Panc1 (cell line): ENCODE measurements around the gene GPA33. TPM values are rescaled to one million over a fixed set of nuclear protein-coding genes. Genes with fewer than 3 reads are reported as not detected.

Source experiments
- ATAC-seq: fragments of 200-7000 bp; cut with Tn5 transposase; 2 replicates; pipeline ENCODE4 v1.9.1; 2020; ENCODE audit warnings: mild to moderate bottlenecking, moderate library complexity
- BruUV-seq: library from RNA; stranded (reverse); fragments of 400-500 nt; replicated peaks from 2 replicates; lab custom pipeline; 2021; lab: Mats Ljungman, UMichigan
- CTCF ChIA-PET: fragments of 300-600 bp; sonication (Branson Sonifier 250); formaldehyde crosslinking; loops from one replicate; lab custom pipeline; 2022; ENCODE audit warnings: antibody characterized with exemption; lab: Charles Lee
- POLR2A ChIA-PET: fragments of 300-600 bp; sonication (Branson Sonifier 250); formaldehyde crosslinking; loops from one replicate; lab custom pipeline; 2022; ENCODE audit warnings: antibody characterized with exemption; lab: Charles Lee
- DNase-seq: peaks from one replicate; pipeline ENCODE4 v3.0.0-alpha.2; 2010; ENCODE audit warnings: low read depth, low spot score
- H3K27ac ChIP-seq: 2 replicates; pipeline ENCODE4 v1.5.1; 2011; ENCODE audit warnings: mild to moderate bottlenecking, low read length, inconsistent platforms
- H3K27me3 ChIP-seq: fragments of 200-500 bp; sonication (Bioruptor generic); 2 replicates; pipeline ENCODE4 v1.6.0; 2014; ENCODE audit warnings: low read length, inconsistent platforms; ENCODE audit not compliant: control insufficient read depth, insufficient read depth
- H3K36me3 ChIP-seq: fragments of 200-500 bp; sonication (Bioruptor generic); 2 replicates; pipeline ENCODE4 v1.5.1; 2014; ENCODE audit warnings: inconsistent platforms, mild to moderate bottlenecking, low read length, moderate library complexity; ENCODE audit not compliant: control insufficient read depth, insufficient read depth
- H3K4me1 ChIP-seq: 2 replicates; pipeline ENCODE4 v1.5.1; 2011; ENCODE audit warnings: inconsistent platforms, mild to moderate bottlenecking, low read length, moderate library complexity; ENCODE audit not compliant: control insufficient read depth, insufficient read depth
- H3K4me3 ChIP-seq, 2 experiments: 2 replicates each; pipeline ENCODE4 v1.5.1; 2011 to 2012; ENCODE audit warnings: low read depth in 2 of 2, low read length in 2 of 2, mild to moderate bottlenecking in 2 of 2, inconsistent platforms in 1 of 2, moderate library complexity in 1 of 2
- H3K9me3 ChIP-seq: fragments of 200-500 bp; sonication (Bioruptor generic); 2 replicates; pipeline ENCODE4 v1.5.1; 2014; ENCODE audit warnings: low read depth, mild to moderate bottlenecking, inconsistent platforms, low read length, moderate library complexity; ENCODE audit not compliant: control insufficient read depth, insufficient read depth
- POLR2AphosphoS5 ChIP-seq: IDR thresholded peaks from 2 replicates; pipeline ENCODE4 v1.6.1; 2012; ENCODE audit warnings: mild to moderate bottlenecking, low read depth, low read length, moderate library complexity
- SIN3A ChIP-seq: IDR thresholded peaks from 2 replicates; pipeline ENCODE4 v1.6.1; 2012; ENCODE audit warnings: low read depth, mild to moderate bottlenecking, low read length, moderate library complexity, borderline replicate concordance; ENCODE audit not compliant: insufficient read depth
- TCF7L2 ChIP-seq: IDR thresholded peaks from 2 replicates; pipeline ENCODE4 v1.6.1; 2011; ENCODE audit warnings: mild to moderate bottlenecking, low read depth, low read length, inconsistent platforms
- in situ Hi-C: cut with HindIII; loops from 2 replicates; pipeline ENCODE4 v1.10.0; 2016; ENCODE audit warnings: low sequenced_read_pairs, low pct_unique_long_range_greater_than_20kb
- intact Hi-C: fragments of 100-400 bp; cut with micrococcal nuclease; formaldehyde crosslinking; loops from one replicate; pipeline ENCODE4 v1.10.0; 2022; ENCODE audit not compliant: unreplicated experiment
- total RNA-seq: library from RNA; stranded (reverse); gene quantifications from one replicate; pipeline ENCODE4 v1.2.1, GENCODE V29; 2021; ENCODE audit not compliant: unreplicated experiment
- TF ChIP-seq, protein P1 (sequence below): fragments of 450-650 bp; IDR thresholded peaks from 2 replicates; pipeline ENCODE4 v1.5.1; 2017; ENCODE audit warnings: mild to moderate bottlenecking
- TF ChIP-seq, protein P2 (sequence below), 2 experiments: IDR thresholded peaks; 2 replicates each; pipeline ENCODE4 v1.6.1; 2011 to 2012; ENCODE audit warnings: low read depth in 2 of 2, control low read depth in 1 of 2, low read length in 1 of 2, mild to moderate bottlenecking in 1 of 2, moderate library complexity in 1 of 2; ENCODE audit not compliant: insufficient read depth in 1 of 2

Gene GPA33
- total RNA-seq, 1 experiment from 2014 or later: 0.18 TPM

DNA sequence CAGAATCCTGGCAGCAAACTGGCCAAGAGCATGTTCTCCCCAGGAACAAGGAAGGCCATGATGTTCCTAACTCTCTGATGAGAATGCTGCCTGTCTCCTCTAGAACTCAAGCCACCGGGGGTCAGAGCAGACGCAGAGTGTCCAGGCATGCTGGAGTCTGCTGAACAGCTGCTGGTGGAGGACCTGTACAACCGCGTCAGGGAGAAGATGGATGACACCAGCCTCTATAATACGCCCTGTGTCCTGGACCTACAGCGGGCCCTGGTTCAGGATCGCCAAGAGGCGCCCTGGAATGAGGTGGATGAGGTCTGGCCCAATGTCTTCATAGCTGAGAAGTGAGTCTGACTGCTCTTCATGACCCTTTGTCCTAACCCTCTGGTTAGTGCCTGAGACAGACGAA, 27.0 kb upstream of the GPA33 start:
- Histone ChIP-seq H3K4me3 (no peak overlapping the region), H3K9me3 (no peaks in the 10 kb centered on the region), H3K36me3 (no peaks in the 10 kb centered on the region), H3K27ac (no peak overlapping the region), H3K4me1 (no peaks in the 10 kb centered on the region), H3K27me3 (peaks cover 4% of the 10 kb centered on the region; the same call in 1 of the 2 replicates)
- no peak for TF ChIP-seq TCF7L2
- no peak for TF ChIP-seq POLR2AphosphoS5
- TF ChIP-seq, protein P1, sequence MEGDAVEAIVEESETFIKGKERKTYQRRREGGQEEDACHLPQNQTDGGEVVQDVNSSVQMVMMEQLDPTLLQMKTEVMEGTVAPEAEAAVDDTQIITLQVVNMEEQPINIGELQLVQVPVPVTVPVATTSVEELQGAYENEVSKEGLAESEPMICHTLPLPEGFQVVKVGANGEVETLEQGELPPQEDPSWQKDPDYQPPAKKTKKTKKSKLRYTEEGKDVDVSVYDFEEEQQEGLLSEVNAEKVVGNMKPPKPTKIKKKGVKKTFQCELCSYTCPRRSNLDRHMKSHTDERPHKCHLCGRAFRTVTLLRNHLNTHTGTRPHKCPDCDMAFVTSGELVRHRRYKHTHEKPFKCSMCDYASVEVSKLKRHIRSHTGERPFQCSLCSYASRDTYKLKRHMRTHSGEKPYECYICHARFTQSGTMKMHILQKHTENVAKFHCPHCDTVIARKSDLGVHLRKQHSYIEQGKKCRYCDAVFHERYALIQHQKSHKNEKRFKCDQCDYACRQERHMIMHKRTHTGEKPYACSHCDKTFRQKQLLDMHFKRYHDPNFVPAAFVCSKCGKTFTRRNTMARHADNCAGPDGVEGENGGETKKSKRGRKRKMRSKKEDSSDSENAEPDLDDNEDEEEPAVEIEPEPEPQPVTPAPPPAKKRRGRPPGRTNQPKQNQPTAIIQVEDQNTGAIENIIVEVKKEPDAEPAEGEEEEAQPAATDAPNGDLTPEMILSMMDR: no peak
- TF ChIP-seq, protein P2, sequence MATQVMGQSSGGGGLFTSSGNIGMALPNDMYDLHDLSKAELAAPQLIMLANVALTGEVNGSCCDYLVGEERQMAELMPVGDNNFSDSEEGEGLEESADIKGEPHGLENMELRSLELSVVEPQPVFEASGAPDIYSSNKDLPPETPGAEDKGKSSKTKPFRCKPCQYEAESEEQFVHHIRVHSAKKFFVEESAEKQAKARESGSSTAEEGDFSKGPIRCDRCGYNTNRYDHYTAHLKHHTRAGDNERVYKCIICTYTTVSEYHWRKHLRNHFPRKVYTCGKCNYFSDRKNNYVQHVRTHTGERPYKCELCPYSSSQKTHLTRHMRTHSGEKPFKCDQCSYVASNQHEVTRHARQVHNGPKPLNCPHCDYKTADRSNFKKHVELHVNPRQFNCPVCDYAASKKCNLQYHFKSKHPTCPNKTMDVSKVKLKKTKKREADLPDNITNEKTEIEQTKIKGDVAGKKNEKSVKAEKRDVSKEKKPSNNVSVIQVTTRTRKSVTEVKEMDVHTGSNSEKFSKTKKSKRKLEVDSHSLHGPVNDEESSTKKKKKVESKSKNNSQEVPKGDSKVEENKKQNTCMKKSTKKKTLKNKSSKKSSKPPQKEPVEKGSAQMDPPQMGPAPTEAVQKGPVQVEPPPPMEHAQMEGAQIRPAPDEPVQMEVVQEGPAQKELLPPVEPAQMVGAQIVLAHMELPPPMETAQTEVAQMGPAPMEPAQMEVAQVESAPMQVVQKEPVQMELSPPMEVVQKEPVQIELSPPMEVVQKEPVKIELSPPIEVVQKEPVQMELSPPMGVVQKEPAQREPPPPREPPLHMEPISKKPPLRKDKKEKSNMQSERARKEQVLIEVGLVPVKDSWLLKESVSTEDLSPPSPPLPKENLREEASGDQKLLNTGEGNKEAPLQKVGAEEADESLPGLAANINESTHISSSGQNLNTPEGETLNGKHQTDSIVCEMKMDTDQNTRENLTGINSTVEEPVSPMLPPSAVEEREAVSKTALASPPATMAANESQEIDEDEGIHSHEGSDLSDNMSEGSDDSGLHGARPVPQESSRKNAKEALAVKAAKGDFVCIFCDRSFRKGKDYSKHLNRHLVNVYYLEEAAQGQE (IDR thresholded peaks at IDR 0.05; ENCODE audit: insufficient read depth in 1 of 2, low read depth in 2 of 2, low read length in 1 of 2): no peak
- no peak for TF ChIP-seq SIN3A
- no TSS peak for BruUV-seq
- in situ Hi-C loops: no loop called here
- DNase-seq (no peak), ATAC-seq (no peak)
- POLR2A ChIA-PET: no interaction called here
- intact Hi-C loops: no loop called here
- CTCF ChIA-PET: no interaction called here

DNA sequence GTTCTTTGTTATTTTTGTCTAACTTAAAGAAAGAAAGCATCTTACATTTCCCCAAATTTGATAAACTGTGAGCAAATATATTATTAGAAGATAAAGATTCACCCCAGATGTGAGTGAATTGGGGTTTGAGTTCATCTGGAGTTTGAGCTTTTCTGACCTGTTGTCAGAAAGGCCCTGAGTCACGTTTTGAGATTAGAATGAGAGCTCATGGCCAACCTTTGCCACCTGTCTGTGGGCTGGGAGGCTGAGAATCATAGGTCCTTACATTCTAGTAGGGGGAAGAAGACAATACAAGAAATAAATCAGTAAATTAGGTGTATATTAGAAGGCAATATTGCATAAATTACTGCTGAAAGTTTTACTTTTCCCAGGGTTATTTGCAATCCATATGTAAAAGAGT, 26.0 kb upstream of the GPA33 start:
- CTCF ChIA-PET: no interaction called here
- no peak for TF ChIP-seq POLR2AphosphoS5
- TF ChIP-seq TCF7L2: no peak
- TF ChIP-seq, protein P2 (IDR thresholded peaks at IDR 0.05; ENCODE audit: insufficient read depth in 1 of 2, low read depth in 2 of 2, low read length in 1 of 2): no peak
- TF ChIP-seq, protein P1: no peak
- TF ChIP-seq SIN3A: no peak
- H3K4me1 ChIP-seq: no peaks in the 10 kb centered on the region

More for the DNA sequence above, 26.0 kb upstream of the GPA33 start:
- H3K9me3 ChIP-seq: no peaks in the 10 kb centered on the region
- ATAC-seq (no peak), DNase-seq (no peak)
- in situ Hi-C loops (no loop called here), intact Hi-C loops (no loop called here)
- H3K36me3 ChIP-seq: no peaks in the 10 kb centered on the region
- H3K4me3 ChIP-seq: no peak overlapping the region
- peaks cover 4% of the 10 kb centered on the region; the same call in 1 of the 2 replicates for H3K27me3 ChIP-seq
- POLR2A ChIA-PET: no interaction called here
- no TSS peak for BruUV-seq
- H3K27ac ChIP-seq: no peak overlapping the region
